ENCODE results near the gene KLF7.

Gene KLF7

DNA sequence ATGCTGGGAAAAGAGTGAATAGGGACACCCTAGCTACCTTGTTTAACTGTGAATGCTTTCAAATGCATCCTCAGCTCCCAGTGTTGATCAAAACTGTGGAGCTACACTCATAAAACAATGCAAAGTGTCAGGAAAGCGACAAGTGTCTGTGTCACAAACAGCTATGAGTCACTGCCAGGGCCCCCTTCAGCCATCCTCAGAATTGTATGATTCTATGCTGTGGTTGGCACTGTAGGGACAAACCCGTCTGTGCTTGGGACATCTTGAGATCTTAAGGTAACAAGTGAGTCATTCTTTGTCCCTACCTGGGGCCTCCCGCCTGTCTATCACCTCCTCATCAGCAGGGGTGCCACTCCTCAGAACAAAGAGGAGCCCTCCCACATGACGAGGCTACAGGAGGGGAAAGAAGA, 42.4 kb downstream of the KLF7 start:
- DNase-seq: no peak

DNA sequence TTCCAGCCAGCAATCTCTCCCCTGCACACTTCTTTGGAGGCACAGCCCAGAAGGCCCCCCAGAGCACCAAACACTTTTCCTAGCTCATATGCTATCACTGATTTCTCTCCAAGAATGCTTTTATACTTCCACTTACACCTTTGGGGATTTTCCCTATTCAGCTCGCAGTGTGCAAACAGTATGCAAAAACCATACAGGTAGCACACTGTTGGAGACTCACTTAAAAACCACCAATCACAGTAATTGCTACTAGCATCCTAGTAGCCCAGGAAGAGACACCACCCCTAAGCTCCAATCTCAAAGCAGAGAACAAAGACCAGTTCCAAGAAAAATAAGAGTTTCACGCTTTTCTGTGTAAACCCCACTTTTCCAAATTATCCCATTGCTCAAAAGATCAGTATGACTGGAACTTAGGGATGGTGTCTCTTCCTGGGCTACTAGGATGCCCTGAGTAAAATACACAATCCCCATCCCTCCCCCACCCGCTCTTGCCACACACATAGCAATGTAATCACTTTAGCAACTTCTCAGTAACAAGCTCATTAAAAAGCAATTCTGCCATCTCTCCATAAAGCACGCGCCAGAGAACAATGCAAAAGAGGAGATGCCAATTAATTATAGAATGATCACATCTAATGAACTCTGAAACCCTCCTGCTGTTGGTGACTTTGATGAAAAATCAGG, 43.0 kb downstream of the KLF7 start:
- no peak for DNase-seq

DNA sequence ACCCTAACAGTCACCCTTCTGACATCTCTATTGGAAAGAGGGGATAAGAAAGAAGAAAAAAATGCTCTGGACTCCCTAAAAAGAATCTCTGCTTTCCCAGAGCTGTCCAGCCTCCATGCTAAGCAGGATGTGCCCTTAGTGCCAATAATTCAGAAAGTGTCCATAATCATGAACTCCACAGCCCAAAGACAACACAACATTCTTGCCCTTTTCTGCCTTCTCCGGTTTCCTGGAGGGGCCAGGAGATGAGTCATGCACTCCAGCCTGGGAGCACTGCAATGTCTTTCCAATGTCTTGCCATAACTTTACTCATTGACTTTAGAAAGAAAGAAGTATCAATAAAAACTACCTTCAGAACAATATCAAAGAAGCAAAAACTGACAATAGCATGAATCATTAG, 44.0 kb downstream of the KLF7 start:
- DNase-seq: no peak

GRCh38 chr2:207119048-207119447, 46.7 kb downstream of the KLF7 start:
- no peak for DNase-seq

DNA sequence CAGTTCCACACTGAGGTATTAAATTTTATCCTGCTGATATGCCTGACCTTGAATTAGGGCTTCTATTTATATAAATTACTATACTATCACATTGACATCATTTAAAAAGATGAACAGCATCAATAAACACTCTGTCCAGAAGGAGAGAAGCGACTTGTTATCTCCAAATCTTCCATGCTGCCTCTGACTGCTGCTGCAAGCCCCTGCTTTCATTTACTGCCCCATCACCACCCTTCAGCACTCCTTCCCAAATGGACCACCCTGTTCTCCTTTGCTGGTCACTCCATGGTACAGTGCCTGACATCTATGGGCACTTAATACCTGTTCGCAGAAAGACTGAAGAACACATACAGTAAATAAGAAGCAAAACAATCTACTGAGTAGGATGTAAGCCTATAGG, 48.1 kb downstream of the KLF7 start:
- DNase-seq: no peak

DNA sequence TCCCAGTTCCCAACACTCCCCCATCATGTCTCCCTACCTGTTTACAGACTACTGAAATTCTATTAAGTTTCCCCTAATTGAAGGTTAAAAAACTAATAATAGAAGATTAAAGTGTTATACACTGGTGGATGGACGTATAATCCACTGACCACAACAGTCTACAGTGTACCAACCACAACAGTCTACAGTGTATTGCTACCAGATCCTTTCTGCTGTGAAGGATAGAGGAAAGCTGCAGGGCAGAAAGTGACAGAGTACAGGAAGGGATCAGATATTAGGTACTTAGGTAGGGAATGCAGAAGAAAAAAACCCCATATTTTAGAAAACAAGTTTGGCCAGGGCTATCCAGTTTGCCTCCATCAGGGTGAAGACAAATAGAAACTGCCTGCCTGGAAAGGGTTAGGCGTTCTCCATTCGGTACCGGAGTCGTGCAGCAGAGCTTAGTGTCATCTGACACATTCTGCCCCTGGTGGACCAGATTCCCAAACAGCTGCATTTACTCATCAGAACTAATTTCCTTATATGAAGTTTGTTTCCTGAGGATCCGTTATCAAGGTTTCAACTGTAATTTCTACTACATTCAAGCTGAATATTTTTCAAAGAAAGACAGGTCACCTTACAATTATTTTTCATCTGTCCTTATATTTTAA, 49.9 kb downstream of the KLF7 start:
- DNase-seq: no peak

DNA sequence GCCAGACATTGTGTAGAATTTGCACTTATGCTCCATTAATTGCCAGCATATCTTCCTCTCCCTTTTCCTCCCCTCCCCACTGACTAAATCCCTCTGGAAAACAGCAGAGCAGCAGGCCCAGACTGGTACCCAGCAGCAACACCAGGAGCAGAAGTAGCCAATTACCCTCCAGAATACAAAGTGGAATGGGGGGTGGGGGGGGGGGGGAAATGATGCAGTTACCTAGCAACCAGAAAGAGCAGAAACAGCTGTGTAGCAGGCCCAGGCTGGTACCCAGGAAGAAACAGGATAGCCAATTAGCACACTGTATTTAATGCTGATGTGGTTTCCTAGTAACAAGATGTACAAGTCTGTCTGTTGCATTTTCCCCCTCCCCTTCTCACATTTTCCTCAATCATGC, 52.3 kb downstream of the KLF7 start:
- no peak for DNase-seq

DNA sequence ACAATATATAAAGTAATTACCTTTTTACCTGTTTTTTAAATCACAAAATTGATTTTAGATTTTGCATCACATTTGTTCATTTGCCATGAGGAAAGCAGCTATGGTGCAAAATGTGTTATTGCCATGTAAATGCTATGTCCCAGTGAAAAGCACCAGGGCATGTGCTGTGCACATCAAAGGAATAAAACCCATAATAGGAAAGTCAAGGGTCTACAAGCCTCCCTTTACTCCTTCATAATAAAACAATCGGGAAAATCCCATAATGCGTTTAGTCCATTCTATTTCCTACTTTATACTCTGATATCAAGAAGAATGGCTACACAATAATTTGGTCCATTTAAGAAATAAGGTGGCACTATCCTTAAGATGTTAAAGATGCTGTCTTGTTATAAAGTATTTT, 53.0 kb downstream of the KLF7 start:
- no peak for DNase-seq

- DNase-seq: no peak
Observed at GRCh38 chr2:207112383-207112782, 53.4 kb downstream of the KLF7 start.

DNA sequence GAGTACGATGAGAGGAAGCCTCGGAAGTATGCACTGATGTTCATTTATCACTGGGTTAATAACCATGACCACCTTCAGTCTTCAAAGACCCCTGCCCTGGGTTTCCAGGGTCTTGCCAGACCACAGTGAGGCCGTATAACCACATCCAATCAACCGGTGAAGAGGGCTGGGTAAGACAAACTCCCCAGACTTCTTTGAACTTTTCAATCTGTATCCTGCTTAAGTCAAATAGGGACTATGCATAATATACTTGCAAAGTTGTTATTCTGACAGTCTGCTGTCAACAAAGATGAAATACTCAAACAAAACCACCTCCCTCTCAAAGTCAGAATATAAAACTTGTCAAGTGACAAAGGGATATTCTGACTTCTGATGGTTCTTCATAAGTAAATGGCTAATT, 54.0 kb downstream of the KLF7 start:
- no peak for DNase-seq

GRCh38 chr2:207110715-207111114, 55.0 kb downstream of the KLF7 start:
- DNase-seq: no peak

- DNase-seq: no peak
Observed at GRCh38 chr2:207110310-207110709, 55.4 kb downstream of the KLF7 start.

GRCh38 chr2:207109768-207110167, 56.0 kb downstream of the KLF7 start:
- no peak for DNase-seq

- DNase-seq: no peak
Observed at GRCh38 chr2:207108440-207108839, 57.3 kb downstream of the KLF7 start.

DNA sequence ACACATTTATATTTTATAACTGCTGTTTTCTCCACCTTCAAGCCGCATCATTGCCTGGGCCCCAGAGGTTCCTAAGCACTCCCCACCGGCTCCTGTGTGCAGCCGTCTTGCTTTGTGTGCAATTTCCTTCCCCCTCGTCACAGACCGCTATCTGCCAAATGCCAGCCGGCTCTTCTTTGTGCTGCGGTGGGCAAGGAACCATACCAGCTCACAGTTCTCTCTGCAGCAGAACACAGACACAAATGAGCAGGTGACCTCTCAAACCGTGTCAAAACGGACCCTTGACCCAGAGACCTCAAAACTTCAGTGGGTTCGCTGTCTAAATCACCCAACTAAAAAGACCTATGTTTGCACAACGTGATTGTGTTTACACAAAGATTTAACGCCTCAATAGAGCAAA, 58.2 kb downstream of the KLF7 start:
- no peak for DNase-seq

DNA sequence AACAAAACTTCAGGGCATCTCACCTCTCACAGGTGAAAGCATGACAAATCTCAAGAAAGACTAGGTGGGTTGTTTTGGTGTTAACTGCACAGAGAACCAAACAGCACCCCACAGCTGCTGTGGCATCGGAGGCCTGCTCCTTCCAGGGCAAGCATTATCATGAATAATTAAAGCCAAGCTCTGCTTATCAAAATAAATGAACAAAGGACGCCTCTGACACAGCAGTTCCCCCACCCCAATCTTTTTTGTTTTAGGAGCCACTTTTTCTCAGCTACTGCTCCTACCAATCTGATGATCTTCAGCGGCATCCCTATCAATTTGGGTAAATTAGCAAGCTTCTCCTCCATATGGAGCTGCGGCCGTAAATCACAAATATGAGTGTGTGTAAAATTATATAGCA, 58.6 kb downstream of the KLF7 start:
- no peak for DNase-seq

- no peak for DNase-seq
Observed at GRCh38 chr2:207103132-207103531, 62.6 kb downstream of the KLF7 start.

DNA sequence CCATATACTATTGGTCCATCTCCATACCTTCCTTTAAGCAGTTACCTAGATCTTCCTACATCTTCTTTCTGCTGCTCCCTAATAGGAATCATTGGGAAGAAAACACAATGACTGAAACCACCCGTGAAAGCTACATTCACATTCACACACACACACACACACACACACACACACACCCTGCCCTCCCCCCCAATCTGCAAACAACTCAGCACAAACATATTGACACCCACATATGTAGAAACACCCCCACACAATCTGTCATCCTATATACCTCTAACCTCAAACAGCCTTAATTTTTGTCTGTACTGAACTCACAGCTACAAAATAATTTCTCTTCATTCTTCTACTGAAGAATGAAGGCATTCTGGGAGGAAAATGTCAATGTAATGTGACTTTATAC, 63.8 kb downstream of the KLF7 start:
- DNase-seq: no peak

DNA sequence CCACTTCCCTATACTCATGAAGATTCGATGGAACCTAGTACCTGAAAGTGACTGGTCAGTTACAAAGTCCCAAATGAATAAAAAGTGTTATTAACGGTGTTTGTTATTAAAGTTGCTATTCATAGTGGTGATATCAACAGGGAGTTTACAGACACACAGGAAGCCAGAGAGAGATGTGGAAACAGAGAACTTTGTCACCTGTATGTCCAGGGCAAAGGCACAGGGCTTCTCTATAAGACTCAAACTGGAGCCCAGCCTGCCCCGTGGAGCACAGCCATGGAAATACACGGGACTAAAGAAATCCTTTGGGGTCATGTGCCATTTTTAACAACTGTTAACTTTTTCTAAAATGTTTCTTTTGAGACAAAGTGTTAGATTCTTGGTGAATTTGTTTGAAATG, 68.5 kb downstream of the KLF7 start:
- no peak for DNase-seq

DNA sequence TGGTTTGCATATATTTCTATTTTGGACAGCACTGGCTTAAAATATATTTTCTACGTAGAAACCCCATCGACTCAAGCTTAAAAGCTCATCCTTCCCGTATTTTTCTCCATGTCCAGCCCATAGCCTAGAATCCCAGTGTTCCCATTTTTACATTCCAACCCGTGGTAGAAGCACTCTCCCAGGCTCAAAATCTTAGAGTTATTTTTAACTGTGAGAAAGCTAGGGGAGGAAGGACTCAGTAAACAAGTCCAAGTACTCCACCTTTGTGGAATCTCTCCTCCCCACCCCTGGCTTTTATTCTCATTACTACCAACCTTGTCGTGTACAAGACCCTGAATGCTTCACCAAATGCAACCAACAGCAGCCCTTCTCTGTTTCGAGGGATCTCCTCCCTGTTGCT, 69.8 kb downstream of the KLF7 start:
- DNase-seq: no peak

DNA sequence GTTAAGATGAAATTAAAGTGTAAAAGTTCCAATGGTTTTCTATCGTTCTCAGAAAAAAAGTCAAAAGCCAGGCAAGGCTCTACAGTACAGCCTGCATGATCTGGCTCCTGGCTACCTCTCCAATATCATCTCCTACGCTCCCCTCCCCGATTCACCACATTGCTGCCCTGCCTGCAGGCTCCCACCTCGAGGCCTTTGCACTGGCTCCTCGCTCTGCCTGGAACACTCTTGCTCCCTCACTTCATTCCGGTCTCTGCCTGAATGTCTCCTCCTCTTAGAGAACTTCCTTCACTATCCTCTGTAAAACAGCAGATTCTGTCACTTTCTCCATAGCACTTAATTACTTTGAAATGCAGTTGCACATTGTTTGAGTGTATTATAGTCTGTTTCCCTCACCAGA, 72.5 kb downstream of the KLF7 start:
- no peak for DNase-seq

DNA sequence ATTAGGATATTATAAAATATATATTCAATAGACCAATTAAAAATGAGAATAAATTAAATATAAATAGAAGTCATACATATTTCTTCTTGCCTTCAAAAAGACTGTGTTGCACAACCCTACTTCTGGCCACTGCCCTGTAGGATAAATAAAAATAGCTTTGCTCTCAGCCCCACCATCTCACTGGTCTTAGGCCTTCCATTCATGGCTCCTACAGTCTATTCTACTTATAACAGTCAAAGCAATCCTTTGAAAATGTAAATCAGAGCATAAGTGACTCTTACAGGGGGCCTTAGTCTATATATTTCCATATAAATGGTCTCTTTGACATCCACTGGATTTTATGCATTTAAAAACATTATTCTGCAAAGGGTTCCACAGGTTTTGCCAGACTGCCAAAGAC, 72.9 kb downstream of the KLF7 start:
- no peak for DNase-seq

DNA sequence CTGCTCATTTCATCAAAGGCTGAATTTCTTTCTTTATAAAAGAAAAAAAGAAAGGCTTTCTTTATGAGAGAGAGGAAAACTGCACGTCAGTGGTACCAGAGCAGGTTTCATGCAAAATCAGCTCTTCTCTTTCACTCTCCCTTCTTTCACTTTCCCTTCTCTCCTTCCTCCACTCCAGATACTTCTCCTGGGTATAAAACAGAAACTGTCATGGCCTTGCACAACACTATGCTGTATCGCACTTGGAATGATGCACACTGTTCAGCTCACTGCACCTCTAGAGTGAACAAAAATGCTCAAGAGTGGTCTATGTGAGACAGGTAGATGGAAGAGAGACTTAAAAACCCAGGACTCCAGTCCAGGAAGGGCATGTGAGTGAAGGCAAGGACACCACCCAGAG, 73.8 kb downstream of the KLF7 start:
- no peak for DNase-seq

DNA sequence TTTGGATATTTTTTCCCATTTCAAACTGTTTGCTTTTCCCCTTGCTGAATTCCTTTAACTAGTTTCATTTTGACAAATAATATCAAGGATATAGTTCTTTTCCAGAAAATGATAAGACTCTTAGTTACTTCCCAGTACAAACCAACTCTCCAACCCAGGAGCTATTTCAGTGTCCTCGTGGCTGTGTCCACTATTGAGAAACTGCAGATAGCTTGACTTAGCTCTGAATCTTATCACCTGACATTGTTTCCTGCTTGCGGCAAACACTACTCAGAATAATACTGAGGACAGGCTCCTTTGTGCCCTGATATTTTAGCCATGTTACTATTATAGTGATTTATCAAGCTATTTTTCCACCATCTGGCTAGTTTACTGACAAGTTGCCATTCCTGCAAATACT, 74.6 kb downstream of the KLF7 start:
- DNase-seq: no peak

- DNase-seq: no peak
Observed at GRCh38 chr2:207090389-207090788, 75.4 kb downstream of the KLF7 start.
